C4-2B (cell line): ENCODE results near the gene CDX1.

Experiments
- CTCF ChIP-seq: fragments of 450-650 bp; conservative IDR thresholded peaks from 2 replicates; pipeline ENCODE4 v1.5.1; 2017; ENCODE audit warnings: mild to moderate bottlenecking
- ZFX ChIP-seq: fragments of 450-650 bp; IDR thresholded peaks from 2 replicates; pipeline ENCODE4 v1.6.1; 2017

- TF ChIP-seq CTCF: no peak
- no peak for TF ChIP-seq ZFX
Observed at GRCh38 chr5:150146862-150147601, 19.5 kb upstream of the CDX1 start.
